Pons (tissue), 1 donor: Measurements from ENCODE around the gene UXS1.
"Not testable (repeated sequence)": the region's sequence is repeated elsewhere in the genome, so short reads cannot be mapped to it uniquely, and the experiment has no call there.

Experiments used
- DNase-seq: peaks from one replicate; pipeline ENCODE4 v3.0.0-alpha.2; 2016; ENCODE audit warnings: low spot score

The UXS1 gene

GRCh38 chr2:106160786-106161261 is 33.3 kb downstream of the UXS1 start:
- no peak for DNase-seq

- no peak for DNase-seq
These were observed 34.0 kb downstream of the UXS1 start for GRCh38 chr2:106159866-106160785.

- no peak for DNase-seq
These were observed 35.2 kb downstream of the UXS1 start for GRCh38 chr2:106158871-106159270.

GRCh38 chr2:106158131-106158530 is 36.0 kb downstream of the UXS1 start:
- DNase-seq = no peak

- DNase-seq = no peak
These were observed 36.7 kb downstream of the UXS1 start for GRCh38 chr2:106157416-106157815.

GRCh38 chr2:106156305-106157296 is 37.5 kb downstream of the UXS1 start:
- DNase-seq = no peak

GRCh38 chr2:106153781-106154180 is 40.3 kb downstream of the UXS1 start:
- no peak for DNase-seq

GRCh38 chr2:106147665-106148064 is 46.4 kb downstream of the UXS1 start:
- DNase-seq = no peak

- no peak for DNase-seq
These were observed 46.9 kb downstream of the UXS1 start for GRCh38 chr2:106147159-106147558.

- no peak for DNase-seq
These were observed 49.3 kb downstream of the UXS1 start for GRCh38 chr2:106144621-106145331.

GRCh38 chr2:106143495-106144215 is 50.4 kb downstream of the UXS1 start:
- no peak for DNase-seq

- DNase-seq = no peak
These were observed 51.4 kb downstream of the UXS1 start for GRCh38 chr2:106142683-106143082.

GRCh38 chr2:106140913-106141312 is 53.2 kb downstream of the UXS1 start:
- DNase-seq = no peak

GRCh38 chr2:106140113-106140512 is 54.0 kb downstream of the UXS1 start:
- DNase-seq = no peak

GRCh38 chr2:106139238-106139935 is 54.7 kb downstream of the UXS1 start:
- DNase-seq = no peak

GRCh38 chr2:106138543-106139237 is 55.4 kb downstream of the UXS1 start:
- DNase-seq = no peak

- no peak for DNase-seq
These were observed 56.2 kb downstream of the UXS1 start for GRCh38 chr2:106137731-106138521.

- DNase-seq = not testable (repeated sequence)
These were observed 62.9 kb downstream of the UXS1 start for GRCh38 chr2:106131192-106131591.
